ENCODE data around the gene SCN2B.

Gene SCN2B

GRCh38 chr11:118136341-118136740 lies 40.1 kb downstream of the SCN2B start:
- in situ Hi-C loops (cut with MboI; ENCODE audit: low sequenced_read_pairs), result no loop called here

GRCh38 chr11:118135796-118136165 lies 40.7 kb downstream of the SCN2B start:
- in situ Hi-C loops (cut with MboI; ENCODE audit: low sequenced_read_pairs), result no loop called here

GRCh38 chr11:118135051-118135795 lies 41.2 kb downstream of the SCN2B start:
- in situ Hi-C loops (cut with MboI; ENCODE audit: low sequenced_read_pairs), result no loop called here

GRCh38 chr11:118133816-118134215 lies 42.6 kb downstream of the SCN2B start:
- in situ Hi-C loops (cut with MboI; ENCODE audit: low sequenced_read_pairs), result no loop called here

GRCh38 chr11:118132385-118133151 lies 43.9 kb downstream of the SCN2B start:
- in situ Hi-C loops (cut with MboI; ENCODE audit: low sequenced_read_pairs), result no loop called here

GRCh38 chr11:118129471-118130172 lies 46.8 kb downstream of the SCN2B start:
- in situ Hi-C loops (cut with MboI; ENCODE audit: low sequenced_read_pairs), result no loop called here

- in situ Hi-C loops (cut with MboI; ENCODE audit: low sequenced_read_pairs), result no loop called here
These were observed 47.5 kb downstream of the SCN2B start for GRCh38 chr11:118128721-118129470.

- in situ Hi-C loops (cut with MboI; ENCODE audit: low sequenced_read_pairs), result no loop called here
These were observed 48.1 kb downstream of the SCN2B start for GRCh38 chr11:118128310-118128709.

GRCh38 chr11:118126082-118126838 lies 50.2 kb downstream of the SCN2B start:
- in situ Hi-C loops (cut with MboI; ENCODE audit: low sequenced_read_pairs), result no loop called here

- in situ Hi-C loops (cut with MboI; ENCODE audit: low sequenced_read_pairs), result no loop called here
These were observed 51.4 kb downstream of the SCN2B start for GRCh38 chr11:118124929-118125535.

GRCh38 chr11:118120793-118121192 lies 55.6 kb downstream of the SCN2B start:
- in situ Hi-C loops (cut with MboI; ENCODE audit: low sequenced_read_pairs), result no loop called here

- in situ Hi-C loops (cut with MboI; ENCODE audit: low sequenced_read_pairs), result no loop called here
These were observed 58.4 kb downstream of the SCN2B start for GRCh38 chr11:118117790-118118601.

GRCh38 chr11:118115048-118115447 lies 61.4 kb downstream of the SCN2B start:
- in situ Hi-C loops (cut with MboI; ENCODE audit: low sequenced_read_pairs), result no loop called here

- in situ Hi-C loops (cut with MboI; ENCODE audit: low sequenced_read_pairs), result no loop called here
These were observed 62.2 kb downstream of the SCN2B start for GRCh38 chr11:118114266-118114665.

GRCh38 chr11:118112711-118113430 lies 63.6 kb downstream of the SCN2B start:
- in situ Hi-C loops (cut with MboI; ENCODE audit: low sequenced_read_pairs), result no loop called here
